GM23338 (cell line): Measurements from ENCODE around the gene FLRT2. TPM values are rescaled to one million over a fixed set of nuclear protein-coding genes. Genes with fewer than 3 reads are reported as not detected.

Experiments
- ATAC-seq: fragments of 200-7000 bp; cut with Tn5 transposase; 3 replicates; pipeline ENCODE4 v1.9.1; 2020
- DNase-seq: peaks from one replicate; pipeline ENCODE4 v3.0.0-alpha.2; 2015; ENCODE audit warnings: low spot score
- H2AFZ ChIP-seq: fragments of 200-600 bp; sonication (generic); 2 replicates; pipeline ENCODE4 v1.8.0; 2016; ENCODE audit warnings: antibody characterized with exemption, mild to moderate bottlenecking, moderate library complexity
- H3F3A ChIP-seq: fragments of 200-600 bp; sonication (generic); replicated peaks from 2 replicates; pipeline ENCODE4 v1.8.0; 2017; ENCODE audit warnings: antibody characterized with exemption, mixed run types, low read depth
- H3K27ac ChIP-seq: fragments of 200-600 bp; sonication (generic); 2 replicates; pipeline ENCODE4 v1.6.1; 2016; ENCODE audit warnings: low read depth
- H3K27me3 ChIP-seq: fragments of 200-600 bp; sonication (generic); 2 replicates; pipeline ENCODE4 v1.8.0; 2016; ENCODE audit warnings: mild to moderate bottlenecking, mixed run types, moderate library complexity; ENCODE audit not compliant: insufficient read depth
- H3K36me3 ChIP-seq: fragments of 200-600 bp; sonication (generic); 2 replicates; pipeline ENCODE4 v1.8.0; 2016; ENCODE audit warnings: mild to moderate bottlenecking; ENCODE audit not compliant: insufficient read depth
- H3K4me1 ChIP-seq: fragments of 200-600 bp; sonication (generic); 2 replicates; pipeline ENCODE4 v1.8.0; 2016; ENCODE audit warnings: mild to moderate bottlenecking, moderate library complexity; ENCODE audit not compliant: insufficient read depth
- H3K4me2 ChIP-seq: fragments of 200-600 bp; sonication (generic); 2 replicates; pipeline ENCODE4 v1.7.1; 2017; ENCODE audit warnings: mixed run types
- H3K4me3 ChIP-seq: fragments of 200-600 bp; sonication (generic); 2 replicates; pipeline ENCODE4 v1.6.1; 2016; ENCODE audit warnings: mixed run types
- H3K79me2 ChIP-seq: fragments of 200-600 bp; sonication (generic); replicated peaks from 2 replicates; pipeline ENCODE4 v1.8.0; 2017; ENCODE audit warnings: mild to moderate bottlenecking; ENCODE audit not compliant: insufficient read depth
- H3K9me2 ChIP-seq: fragments of 200-600 bp; sonication (generic); 2 replicates; pipeline ENCODE4 v1.8.0; 2017; ENCODE audit not compliant: insufficient read depth
- H4K20me1 ChIP-seq: fragments of 200-600 bp; sonication (generic); replicated peaks from 2 replicates; pipeline ENCODE4 v1.8.0; 2017; ENCODE audit warnings: mild to moderate bottlenecking; ENCODE audit not compliant: insufficient read depth
- H3K27ac Mint-ChIP-seq: 2 replicates; pipeline ENCODE4 v1.8.0; 2020; ENCODE audit warnings: inconsistent platforms, mild to moderate bottlenecking, moderate library complexity, mixed read lengths
- H3K27me3 Mint-ChIP-seq: 3 replicates; pipeline ENCODE4 v1.8.0; 2022; ENCODE audit warnings: low read depth, mild to moderate bottlenecking, moderate library complexity, mixed read lengths, inconsistent platforms; ENCODE audit not compliant: insufficient read depth, poor library complexity
- H3K36me3 Mint-ChIP-seq: 3 replicates; pipeline ENCODE4 v1.8.0; 2021; ENCODE audit warnings: low read depth, mild to moderate bottlenecking, inconsistent platforms, moderate library complexity, mixed read lengths
- H3K4me1 Mint-ChIP-seq: 3 replicates; pipeline ENCODE4 v1.8.0; 2020; ENCODE audit warnings: mild to moderate bottlenecking, inconsistent platforms, mixed read lengths
- H3K4me3 Mint-ChIP-seq: 3 replicates; pipeline ENCODE4 v1.8.0; 2021; ENCODE audit warnings: moderate library complexity, mild to moderate bottlenecking, inconsistent platforms, mixed read lengths
- H3K9me3 Mint-ChIP-seq: 3 replicates; pipeline ENCODE4 v1.8.0; 2020; ENCODE audit warnings: moderate library complexity, mild to moderate bottlenecking, inconsistent platforms, mixed read lengths
- CREB1 ChIP-seq: fragments of 250-450 bp; sonication (Bioruptor Pico); IDR thresholded peaks from 2 replicates; pipeline ENCODE4 v1.5.0; 2020; ENCODE audit warnings: low read depth, mild to moderate bottlenecking, moderate library complexity
- EZH2 ChIP-seq: fragments of 200-600 bp; sonication (generic); IDR thresholded peaks from one replicate; pipeline ENCODE4 v1.8.0; 2017; ENCODE audit warnings: antibody characterized with exemption, mild to moderate bottlenecking, low read depth; ENCODE audit not compliant: unreplicated experiment
- EZH2phosphoT487 ChIP-seq: fragments of 200-600 bp; sonication (generic); IDR thresholded peaks from one replicate; pipeline ENCODE4 v1.8.1; 2018; ENCODE audit warnings: antibody characterized with exemption; ENCODE audit not compliant: unreplicated experiment
- JUNB ChIP-seq: IDR thresholded peaks from one replicate; pipeline ENCODE4 v1.6.1; 2016; ENCODE audit warnings: antibody characterized with exemption; ENCODE audit not compliant: unreplicated experiment
- NANOG ChIP-seq: IDR thresholded peaks from 2 replicates; pipeline ENCODE4 v1.6.1; 2016; ENCODE audit warnings: antibody characterized with exemption, borderline replicate concordance
- POLR2AphosphoS5 ChIP-seq: IDR thresholded peaks from 2 replicates; pipeline ENCODE4 v1.6.1; 2016; ENCODE audit warnings: antibody characterized with exemption, low read depth
- STAT1 ChIP-seq: IDR thresholded peaks from one replicate; pipeline ENCODE4 v1.6.1; 2016; ENCODE audit warnings: antibody characterized with exemption; ENCODE audit not compliant: unreplicated experiment
- ZNF114 ChIP-seq: fragments of 250-450 bp; sonication (Bioruptor Pico); IDR thresholded peaks from 2 replicates; pipeline ENCODE4 v1.5.0; 2020; ENCODE audit warnings: mild to moderate bottlenecking, moderate library complexity
- ZNF331 ChIP-seq: fragments of 250-450 bp; sonication (Bioruptor Pico); IDR thresholded peaks from 2 replicates; pipeline ENCODE4 v1.5.0; 2020; ENCODE audit warnings: low read depth, mild to moderate bottlenecking, moderate library complexity
- polyA plus RNA-seq: library from polyadenylated mRNA; unstranded; fragments of >200 nt; fragmentation: Nextera tagmentation; extraction: Ambion mirVana; gene quantifications from 2 replicates; pipeline ENCODE4 v1.2.1, GENCODE V29; 2016
- total RNA-seq: library from RNA; depleted of rRNA; stranded (reverse); fragments of >200 nt; shearing (Covaris generic); gene quantifications from 2 replicates; pipeline ENCODE4 v1.2.3, GENCODE V29; 2014
- TF ChIP-seq, protein P1 (sequence below): fragments of 250-450 bp; sonication (Bioruptor Pico); IDR thresholded peaks from 2 replicates; pipeline ENCODE4 v1.5.0; 2020; ENCODE audit warnings: mild to moderate bottlenecking, moderate library complexity
- TF ChIP-seq, protein P2 (sequence below): IDR thresholded peaks from one replicate; pipeline ENCODE4 v1.6.1; 2018; ENCODE audit warnings: antibody characterized with exemption; ENCODE audit not compliant: unreplicated experiment
- TF ChIP-seq, protein P3 (sequence below), 2 experiments: fragments of 200-600 bp in 1 of 2; sonication (generic) in 1 of 2; conservative IDR thresholded peaks; 2 replicates each; pipeline versions ENCODE4 v1.5.1 to v1.6.1; 2016 to 2017; ENCODE audit warnings: antibody characterized with exemption in 2 of 2, low read depth in 2 of 2, mild to moderate bottlenecking in 2 of 2, moderate library complexity in 1 of 2
- TF ChIP-seq, protein P4 (sequence below): IDR thresholded peaks from 2 replicates; pipeline ENCODE4 v1.6.1; 2016; ENCODE audit warnings: antibody characterized with exemption

FLRT2 gene
- total and polyA plus RNA-seq, 2 experiments from 2014 or later = 4.3 to 7.4 TPM

DNA sequence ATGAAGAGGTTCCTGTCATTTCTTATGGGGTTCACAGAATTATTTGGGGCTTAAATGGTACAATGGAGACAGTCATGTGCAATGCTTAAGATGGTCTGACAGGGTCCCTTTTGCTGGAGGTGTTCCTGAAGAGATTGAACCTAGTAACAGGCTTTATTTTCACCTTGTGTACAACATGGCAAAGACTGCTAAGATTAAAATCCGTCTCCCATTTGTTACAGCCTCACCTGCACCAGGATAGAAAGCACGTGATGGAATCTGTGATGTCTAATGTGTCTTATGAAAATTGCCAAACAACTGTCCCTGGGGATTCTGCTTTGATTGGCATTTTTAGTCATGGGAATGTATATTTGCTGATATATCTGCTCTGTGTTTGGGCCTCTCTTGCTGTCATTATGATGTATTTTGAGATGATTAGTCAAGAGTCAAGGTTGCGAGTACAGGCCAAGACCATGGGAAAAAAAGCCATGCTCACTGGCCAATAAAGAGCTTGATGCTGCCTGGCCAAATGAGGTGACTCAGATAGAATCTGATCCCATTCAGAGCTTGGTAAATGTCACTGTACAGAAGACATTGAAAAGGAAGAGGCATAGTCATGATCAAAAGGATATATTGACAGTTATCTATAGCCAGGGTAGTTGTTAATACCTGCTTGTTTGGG lies 96.1 kb downstream of the FLRT2 start:
- peaks cover 11% of the 10 kb centered on the region; the same call in 2 of the 3 replicates for H3K4me1 Mint-ChIP-seq
- no peak for DNase-seq
- no peak overlapping the region for H3K4me3 Mint-ChIP-seq
- Histone ChIP-seq H3K4me1 (no peaks in the 10 kb centered on the region), H3K9me2 (peaks cover 5% of the 10 kb centered on the region; the same call in 1 of the 2 replicates), H3K27ac (no peak overlapping the region), H3K27me3 (no peaks in the 10 kb centered on the region), H3K4me3 (no peak overlapping the region), H3K79me2 (no peaks in the 10 kb centered on the region), H4K20me1 (peaks cover 4% of the 10 kb centered on the region; the same call in 1 of the 2 replicates), H3K4me2 (no peak overlapping the region), H3F3A (no peaks in the 10 kb centered on the region), H2AFZ (no peak overlapping the region), H3K36me3 (no peaks in the 10 kb centered on the region)
- 0 out of 3 replicates have a peak, but pooled peaks cover 3% of the 10 kb centered on the region for H3K9me3 Mint-ChIP-seq
- ATAC-seq = no peak
- no peak overlapping the region for H3K27ac Mint-ChIP-seq
- no peak for TF ChIP-seq CREB1 (CRISPR knock-in tag)
- TF ChIP-seq JUNB = no peak
- no peak for TF ChIP-seq EZH2
- no peak for TF ChIP-seq POLR2AphosphoS5
- TF ChIP-seq, protein P1, sequence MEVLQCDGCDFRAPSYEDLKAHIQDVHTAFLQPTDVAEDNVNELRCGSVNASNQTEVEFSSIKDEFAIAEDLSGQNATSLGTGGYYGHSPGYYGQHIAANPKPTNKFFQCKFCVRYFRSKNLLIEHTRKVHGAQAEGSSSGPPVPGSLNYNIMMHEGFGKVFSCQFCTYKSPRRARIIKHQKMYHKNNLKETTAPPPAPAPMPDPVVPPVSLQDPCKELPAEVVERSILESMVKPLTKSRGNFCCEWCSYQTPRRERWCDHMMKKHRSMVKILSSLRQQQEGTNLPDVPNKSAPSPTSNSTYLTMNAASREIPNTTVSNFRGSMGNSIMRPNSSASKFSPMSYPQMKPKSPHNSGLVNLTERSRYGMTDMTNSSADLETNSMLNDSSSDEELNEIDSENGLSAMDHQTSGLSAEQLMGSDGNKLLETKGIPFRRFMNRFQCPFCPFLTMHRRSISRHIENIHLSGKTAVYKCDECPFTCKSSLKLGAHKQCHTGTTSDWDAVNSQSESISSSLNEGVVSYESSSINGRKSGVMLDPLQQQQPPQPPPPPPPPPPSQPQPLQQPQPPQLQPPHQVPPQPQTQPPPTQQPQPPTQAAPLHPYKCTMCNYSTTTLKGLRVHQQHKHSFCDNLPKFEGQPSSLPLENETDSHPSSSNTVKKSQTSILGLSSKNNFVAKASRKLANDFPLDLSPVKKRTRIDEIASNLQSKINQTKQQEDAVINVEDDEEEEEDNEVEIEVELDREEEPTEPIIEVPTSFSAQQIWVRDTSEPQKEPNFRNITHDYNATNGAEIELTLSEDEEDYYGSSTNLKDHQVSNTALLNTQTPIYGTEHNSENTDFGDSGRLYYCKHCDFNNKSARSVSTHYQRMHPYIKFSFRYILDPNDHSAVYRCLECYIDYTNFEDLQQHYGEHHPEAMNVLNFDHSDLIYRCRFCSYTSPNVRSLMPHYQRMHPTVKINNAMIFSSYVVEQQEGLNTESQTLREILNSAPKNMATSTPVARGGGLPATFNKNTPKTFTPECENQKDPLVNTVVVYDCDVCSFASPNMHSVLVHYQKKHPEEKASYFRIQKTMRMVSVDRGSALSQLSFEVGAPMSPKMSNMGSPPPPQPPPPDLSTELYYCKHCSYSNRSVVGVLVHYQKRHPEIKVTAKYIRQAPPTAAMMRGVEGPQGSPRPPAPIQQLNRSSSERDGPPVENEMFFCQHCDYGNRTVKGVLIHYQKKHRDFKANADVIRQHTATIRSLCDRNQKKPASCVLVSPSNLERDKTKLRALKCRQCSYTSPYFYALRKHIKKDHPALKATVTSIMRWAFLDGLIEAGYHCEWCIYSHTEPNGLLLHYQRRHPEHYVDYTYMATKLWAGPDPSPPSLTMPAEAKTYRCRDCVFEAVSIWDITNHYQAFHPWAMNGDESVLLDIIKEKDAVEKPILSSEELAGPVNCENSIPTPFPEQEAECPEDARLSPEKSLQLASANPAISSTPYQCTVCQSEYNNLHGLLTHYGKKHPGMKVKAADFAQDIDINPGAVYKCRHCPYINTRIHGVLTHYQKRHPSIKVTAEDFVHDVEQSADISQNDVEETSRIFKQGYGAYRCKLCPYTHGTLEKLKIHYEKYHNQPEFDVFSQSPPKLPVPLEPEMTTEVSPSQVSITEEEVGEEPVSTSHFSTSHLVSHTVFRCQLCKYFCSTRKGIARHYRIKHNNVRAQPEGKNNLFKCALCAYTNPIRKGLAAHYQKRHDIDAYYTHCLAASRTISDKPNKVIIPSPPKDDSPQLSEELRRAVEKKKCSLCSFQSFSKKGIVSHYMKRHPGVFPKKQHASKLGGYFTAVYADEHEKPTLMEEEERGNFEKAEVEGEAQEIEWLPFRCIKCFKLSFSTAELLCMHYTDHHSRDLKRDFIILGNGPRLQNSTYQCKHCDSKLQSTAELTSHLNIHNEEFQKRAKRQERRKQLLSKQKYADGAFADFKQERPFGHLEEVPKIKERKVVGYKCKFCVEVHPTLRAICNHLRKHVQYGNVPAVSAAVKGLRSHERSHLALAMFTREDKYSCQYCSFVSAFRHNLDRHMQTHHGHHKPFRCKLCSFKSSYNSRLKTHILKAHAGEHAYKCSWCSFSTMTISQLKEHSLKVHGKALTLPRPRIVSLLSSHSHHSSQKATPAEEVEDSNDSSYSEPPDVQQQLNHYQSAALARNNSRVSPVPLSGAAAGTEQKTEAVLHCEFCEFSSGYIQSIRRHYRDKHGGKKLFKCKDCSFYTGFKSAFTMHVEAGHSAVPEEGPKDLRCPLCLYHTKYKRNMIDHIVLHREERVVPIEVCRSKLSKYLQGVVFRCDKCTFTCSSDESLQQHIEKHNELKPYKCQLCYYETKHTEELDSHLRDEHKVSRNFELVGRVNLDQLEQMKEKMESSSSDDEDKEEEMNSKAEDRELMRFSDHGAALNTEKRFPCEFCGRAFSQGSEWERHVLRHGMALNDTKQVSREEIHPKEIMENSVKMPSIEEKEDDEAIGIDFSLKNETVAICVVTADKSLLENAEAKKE (CRISPR knock-in tag) = no peak
- TF ChIP-seq EZH2phosphoT487 = no peak
- TF ChIP-seq, protein P2, sequence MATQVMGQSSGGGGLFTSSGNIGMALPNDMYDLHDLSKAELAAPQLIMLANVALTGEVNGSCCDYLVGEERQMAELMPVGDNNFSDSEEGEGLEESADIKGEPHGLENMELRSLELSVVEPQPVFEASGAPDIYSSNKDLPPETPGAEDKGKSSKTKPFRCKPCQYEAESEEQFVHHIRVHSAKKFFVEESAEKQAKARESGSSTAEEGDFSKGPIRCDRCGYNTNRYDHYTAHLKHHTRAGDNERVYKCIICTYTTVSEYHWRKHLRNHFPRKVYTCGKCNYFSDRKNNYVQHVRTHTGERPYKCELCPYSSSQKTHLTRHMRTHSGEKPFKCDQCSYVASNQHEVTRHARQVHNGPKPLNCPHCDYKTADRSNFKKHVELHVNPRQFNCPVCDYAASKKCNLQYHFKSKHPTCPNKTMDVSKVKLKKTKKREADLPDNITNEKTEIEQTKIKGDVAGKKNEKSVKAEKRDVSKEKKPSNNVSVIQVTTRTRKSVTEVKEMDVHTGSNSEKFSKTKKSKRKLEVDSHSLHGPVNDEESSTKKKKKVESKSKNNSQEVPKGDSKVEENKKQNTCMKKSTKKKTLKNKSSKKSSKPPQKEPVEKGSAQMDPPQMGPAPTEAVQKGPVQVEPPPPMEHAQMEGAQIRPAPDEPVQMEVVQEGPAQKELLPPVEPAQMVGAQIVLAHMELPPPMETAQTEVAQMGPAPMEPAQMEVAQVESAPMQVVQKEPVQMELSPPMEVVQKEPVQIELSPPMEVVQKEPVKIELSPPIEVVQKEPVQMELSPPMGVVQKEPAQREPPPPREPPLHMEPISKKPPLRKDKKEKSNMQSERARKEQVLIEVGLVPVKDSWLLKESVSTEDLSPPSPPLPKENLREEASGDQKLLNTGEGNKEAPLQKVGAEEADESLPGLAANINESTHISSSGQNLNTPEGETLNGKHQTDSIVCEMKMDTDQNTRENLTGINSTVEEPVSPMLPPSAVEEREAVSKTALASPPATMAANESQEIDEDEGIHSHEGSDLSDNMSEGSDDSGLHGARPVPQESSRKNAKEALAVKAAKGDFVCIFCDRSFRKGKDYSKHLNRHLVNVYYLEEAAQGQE = no peak
- TF ChIP-seq, protein P3, sequence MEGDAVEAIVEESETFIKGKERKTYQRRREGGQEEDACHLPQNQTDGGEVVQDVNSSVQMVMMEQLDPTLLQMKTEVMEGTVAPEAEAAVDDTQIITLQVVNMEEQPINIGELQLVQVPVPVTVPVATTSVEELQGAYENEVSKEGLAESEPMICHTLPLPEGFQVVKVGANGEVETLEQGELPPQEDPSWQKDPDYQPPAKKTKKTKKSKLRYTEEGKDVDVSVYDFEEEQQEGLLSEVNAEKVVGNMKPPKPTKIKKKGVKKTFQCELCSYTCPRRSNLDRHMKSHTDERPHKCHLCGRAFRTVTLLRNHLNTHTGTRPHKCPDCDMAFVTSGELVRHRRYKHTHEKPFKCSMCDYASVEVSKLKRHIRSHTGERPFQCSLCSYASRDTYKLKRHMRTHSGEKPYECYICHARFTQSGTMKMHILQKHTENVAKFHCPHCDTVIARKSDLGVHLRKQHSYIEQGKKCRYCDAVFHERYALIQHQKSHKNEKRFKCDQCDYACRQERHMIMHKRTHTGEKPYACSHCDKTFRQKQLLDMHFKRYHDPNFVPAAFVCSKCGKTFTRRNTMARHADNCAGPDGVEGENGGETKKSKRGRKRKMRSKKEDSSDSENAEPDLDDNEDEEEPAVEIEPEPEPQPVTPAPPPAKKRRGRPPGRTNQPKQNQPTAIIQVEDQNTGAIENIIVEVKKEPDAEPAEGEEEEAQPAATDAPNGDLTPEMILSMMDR (conservative IDR thresholded peaks at IDR 0.05; ENCODE audit: low read depth in 2 of 2) = no peak
- TF ChIP-seq ZNF331 (CRISPR knock-in tag) = no peak
- TF ChIP-seq, protein P4, sequence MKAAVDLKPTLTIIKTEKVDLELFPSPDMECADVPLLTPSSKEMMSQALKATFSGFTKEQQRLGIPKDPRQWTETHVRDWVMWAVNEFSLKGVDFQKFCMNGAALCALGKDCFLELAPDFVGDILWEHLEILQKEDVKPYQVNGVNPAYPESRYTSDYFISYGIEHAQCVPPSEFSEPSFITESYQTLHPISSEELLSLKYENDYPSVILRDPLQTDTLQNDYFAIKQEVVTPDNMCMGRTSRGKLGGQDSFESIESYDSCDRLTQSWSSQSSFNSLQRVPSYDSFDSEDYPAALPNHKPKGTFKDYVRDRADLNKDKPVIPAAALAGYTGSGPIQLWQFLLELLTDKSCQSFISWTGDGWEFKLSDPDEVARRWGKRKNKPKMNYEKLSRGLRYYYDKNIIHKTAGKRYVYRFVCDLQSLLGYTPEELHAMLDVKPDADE = no peak
- TF ChIP-seq STAT1 = no peak
- no peak for TF ChIP-seq NANOG
- TF ChIP-seq ZNF114 = no peak
- peaks cover 5% of the 10 kb centered on the region for H3K27me3 Mint-ChIP-seq
- H3K36me3 Mint-ChIP-seq = peaks cover 15% of the 10 kb centered on the region; the same call in 1 of the 3 replicates
